Measurements from ENCODE around the gene CXCL3.

CXCL3 gene

GRCh38 chr4:74065115-74065642, 26.7 kb upstream of the CXCL3 start:
- Histone ChIP-seq H3K27ac (replicated peaks) (no peak overlapping the region), H3K4me3 (replicated peaks; ENCODE audit: insufficient read depth, low read length) (no peak overlapping the region), H3K27me3 (ENCODE audit: insufficient read depth, poor library complexity, severe bottlenecking) (no peaks in the 10 kb centered on the region)
- DNase-seq (ENCODE audit: low read depth in 1 of 2, low spot score in 1 of 2), result no peak
- no peak for TF ChIP-seq GABPA (IDR thresholded peaks at IDR 0.05; ENCODE audit: low read depth)
- TF ChIP-seq, protein P1, sequence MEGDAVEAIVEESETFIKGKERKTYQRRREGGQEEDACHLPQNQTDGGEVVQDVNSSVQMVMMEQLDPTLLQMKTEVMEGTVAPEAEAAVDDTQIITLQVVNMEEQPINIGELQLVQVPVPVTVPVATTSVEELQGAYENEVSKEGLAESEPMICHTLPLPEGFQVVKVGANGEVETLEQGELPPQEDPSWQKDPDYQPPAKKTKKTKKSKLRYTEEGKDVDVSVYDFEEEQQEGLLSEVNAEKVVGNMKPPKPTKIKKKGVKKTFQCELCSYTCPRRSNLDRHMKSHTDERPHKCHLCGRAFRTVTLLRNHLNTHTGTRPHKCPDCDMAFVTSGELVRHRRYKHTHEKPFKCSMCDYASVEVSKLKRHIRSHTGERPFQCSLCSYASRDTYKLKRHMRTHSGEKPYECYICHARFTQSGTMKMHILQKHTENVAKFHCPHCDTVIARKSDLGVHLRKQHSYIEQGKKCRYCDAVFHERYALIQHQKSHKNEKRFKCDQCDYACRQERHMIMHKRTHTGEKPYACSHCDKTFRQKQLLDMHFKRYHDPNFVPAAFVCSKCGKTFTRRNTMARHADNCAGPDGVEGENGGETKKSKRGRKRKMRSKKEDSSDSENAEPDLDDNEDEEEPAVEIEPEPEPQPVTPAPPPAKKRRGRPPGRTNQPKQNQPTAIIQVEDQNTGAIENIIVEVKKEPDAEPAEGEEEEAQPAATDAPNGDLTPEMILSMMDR (IDR thresholded peaks at IDR 0.05; ENCODE audit: insufficient read depth, low read length), result no peak
- TF ChIP-seq SPI1 (IDR thresholded peaks at IDR 0.05; ENCODE audit: borderline replicate concordance, low read depth), result no peak
- no peak for TF ChIP-seq REST (IDR thresholded peaks at IDR 0.05; ENCODE audit: insufficient replicate concordance, low read depth)
- no peak for TF ChIP-seq POLR2AphosphoS5 (IDR thresholded peaks at IDR 0.05; ENCODE audit: low read depth)

DNA sequence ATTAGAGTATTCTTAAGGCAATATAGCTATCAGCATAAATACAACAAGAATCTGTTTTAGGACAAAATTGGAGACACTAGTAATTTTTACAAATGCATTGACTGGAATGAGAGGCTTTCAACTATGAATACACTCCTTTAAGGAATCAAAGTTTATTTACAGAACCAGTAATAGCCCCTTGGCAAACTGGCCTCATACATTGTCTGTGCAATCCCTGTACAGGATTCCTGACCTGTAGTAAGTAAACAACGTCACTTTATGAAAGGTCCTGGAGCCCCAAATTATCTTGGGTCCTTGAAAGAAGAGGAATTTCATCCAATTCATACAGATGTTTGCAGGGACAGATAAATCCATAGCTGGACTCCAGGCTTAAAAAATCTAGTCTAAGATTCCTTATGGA, 25.4 kb upstream of the CXCL3 start:
- Histone ChIP-seq H3K27me3 (ENCODE audit: insufficient read depth, poor library complexity, severe bottlenecking) (no peaks in the 10 kb centered on the region), H3K4me3 (replicated peaks; ENCODE audit: insufficient read depth, low read length) (no peak overlapping the region), H3K27ac (replicated peaks) (no peak overlapping the region)
- TF ChIP-seq GABPA (IDR thresholded peaks at IDR 0.05; ENCODE audit: low read depth) (no peak), POLR2AphosphoS5 (IDR thresholded peaks at IDR 0.05; ENCODE audit: low read depth) (no peak), REST (IDR thresholded peaks at IDR 0.05; ENCODE audit: insufficient replicate concordance, low read depth) (no peak), SPI1 (IDR thresholded peaks at IDR 0.05; ENCODE audit: borderline replicate concordance, low read depth) (no peak)
- TF ChIP-seq, protein P1 (IDR thresholded peaks at IDR 0.05; ENCODE audit: insufficient read depth, low read length), result no peak
- no peak for DNase-seq (ENCODE audit: low read depth in 1 of 2, low spot score in 1 of 2)

DNA sequence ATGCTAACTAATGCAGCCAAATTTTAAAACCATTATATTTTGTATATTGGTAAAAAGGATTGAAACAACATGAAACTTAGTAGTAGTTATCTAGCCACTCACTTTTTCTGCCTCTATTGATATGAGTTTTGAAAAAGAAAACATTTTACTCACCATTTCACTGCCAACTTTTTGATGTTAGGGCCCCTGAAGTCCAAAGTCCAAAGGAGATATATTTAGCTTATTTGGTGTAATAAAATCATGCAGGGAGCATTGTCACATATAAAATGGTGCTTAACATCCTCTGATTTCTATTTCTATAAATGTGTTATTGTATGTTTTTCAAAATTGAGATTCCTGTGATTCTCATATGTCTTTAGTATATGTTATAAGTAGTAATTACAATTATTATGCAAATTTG, 24.5 kb upstream of the CXCL3 start:
- Histone ChIP-seq H3K4me3 (replicated peaks; ENCODE audit: insufficient read depth, low read length) (no peak overlapping the region), H3K27me3 (ENCODE audit: insufficient read depth, poor library complexity, severe bottlenecking) (no peaks in the 10 kb centered on the region), H3K27ac (replicated peaks) (no peak overlapping the region)
- TF ChIP-seq GABPA (IDR thresholded peaks at IDR 0.05; ENCODE audit: low read depth) (no peak), REST (IDR thresholded peaks at IDR 0.05; ENCODE audit: insufficient replicate concordance, low read depth) (no peak), POLR2AphosphoS5 (IDR thresholded peaks at IDR 0.05; ENCODE audit: low read depth) (no peak), SPI1 (IDR thresholded peaks at IDR 0.05; ENCODE audit: borderline replicate concordance, low read depth) (no peak)
- TF ChIP-seq, protein P1 (IDR thresholded peaks at IDR 0.05; ENCODE audit: insufficient read depth, low read length), result no peak
- no peak for DNase-seq (ENCODE audit: low read depth in 1 of 2, low spot score in 1 of 2)
